NB4 (cell line): ENCODE data around the gene ARIH2.

Source experiments
- DNase-seq: peaks from one replicate; pipeline ENCODE4 v3.0.0; 2010; ENCODE audit warnings: low read depth
- H3K4me3 ChIP-seq: one replicate; pipeline ENCODE4 v1.5.1; 2011; ENCODE audit warnings: mild to moderate bottlenecking, low read depth, low read length, moderate library complexity
- CTCF ChIP-seq: IDR thresholded peaks from one replicate; pipeline ENCODE4 v1.5.1; 2012; ENCODE audit warnings: low read depth, low read length
- MYC ChIP-seq: IDR thresholded peaks from 2 replicates; pipeline ENCODE4 v1.6.1; 2011; ENCODE audit warnings: low read depth, low read length
- POLR2A ChIP-seq: IDR thresholded peaks from 2 replicates; pipeline ENCODE4 v1.6.1; 2011; ENCODE audit warnings: mild to moderate bottlenecking; ENCODE audit not compliant: insufficient read length; ENCODE audit errors: extremely low read depth
- TF ChIP-seq, protein P1 (sequence below): IDR thresholded peaks from 2 replicates; pipeline ENCODE4 v1.6.1; 2011; ENCODE audit warnings: low read depth, low read length

ARIH2 gene

DNA sequence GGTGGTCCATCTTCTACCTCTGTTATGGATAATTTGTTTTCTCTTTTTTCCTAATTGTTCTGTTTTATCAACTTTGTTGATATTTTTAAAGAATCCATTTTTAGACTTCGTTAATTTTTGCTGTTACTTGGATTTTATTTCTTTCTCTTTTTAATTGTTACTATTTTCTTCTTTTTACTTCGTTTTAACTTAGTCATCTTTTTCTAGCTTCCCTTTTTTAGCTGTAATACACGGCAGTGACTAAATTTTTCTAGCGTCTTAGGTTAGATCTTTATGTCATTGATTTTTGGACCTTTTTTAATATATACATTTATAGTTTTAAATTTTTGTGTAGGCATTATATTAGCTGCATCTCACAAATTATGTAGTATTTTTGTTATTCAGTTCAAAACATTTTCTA, 33.1 kb downstream of the ARIH2 start:
- no peak overlapping the region for H3K4me3 ChIP-seq
- TF ChIP-seq POLR2A (no peak), MYC (no peak), CTCF (no peak)
- TF ChIP-seq, protein P1, sequence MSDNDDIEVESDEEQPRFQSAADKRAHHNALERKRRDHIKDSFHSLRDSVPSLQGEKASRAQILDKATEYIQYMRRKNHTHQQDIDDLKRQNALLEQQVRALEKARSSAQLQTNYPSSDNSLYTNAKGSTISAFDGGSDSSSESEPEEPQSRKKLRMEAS = no peak
- DNase-seq = no peak

GRCh38 chr3:48952510-48953118, 34.0 kb downstream of the ARIH2 start:
- peak; percentile 15 for DNase-seq
- TF ChIP-seq, protein P1 = no peak
- TF ChIP-seq MYC (no peak), CTCF (peak; percentile 37), POLR2A (no peak)
- no peak overlapping the region for H3K4me3 ChIP-seq

GRCh38 chr3:48957006-48957705, 38.5 kb downstream of the ARIH2 start:
- no peak overlapping the region for H3K4me3 ChIP-seq
- TF ChIP-seq CTCF (no peak), POLR2A (no peak), MYC (no peak)
- TF ChIP-seq, protein P1 = no peak
- DNase-seq = no peak

DNA sequence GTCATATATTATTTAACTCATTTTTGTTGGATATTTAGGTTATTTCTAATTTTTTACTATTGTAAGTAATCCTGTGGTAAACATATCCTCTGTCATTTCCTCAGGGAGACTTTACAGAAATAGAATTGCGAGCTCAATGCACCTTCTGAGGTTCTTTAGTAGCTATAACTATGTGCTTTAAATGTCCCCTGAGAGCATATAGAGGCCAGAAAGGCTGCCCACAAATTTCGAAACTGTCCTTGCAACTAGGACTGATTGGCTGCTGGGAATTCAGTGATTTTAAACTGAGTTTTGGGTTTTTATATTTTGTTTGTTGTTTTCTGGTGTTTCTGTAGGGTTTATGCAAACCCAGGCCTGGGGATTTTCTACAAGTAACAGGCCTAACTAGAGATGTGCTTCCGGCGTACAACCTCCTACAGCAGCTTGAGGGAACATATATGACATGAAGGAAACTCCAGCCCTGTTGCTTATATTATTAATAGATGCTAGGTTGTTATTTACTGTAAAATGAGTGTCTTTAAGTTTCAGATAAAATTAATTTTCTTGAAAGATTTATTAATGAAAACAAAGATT, 42.3 kb downstream of the ARIH2 start:
- H3K4me3 ChIP-seq = no peak overlapping the region
- DNase-seq = peak; percentile 86
- TF ChIP-seq CTCF (no peak), POLR2A (no peak), MYC (no peak)
- TF ChIP-seq, protein P1 = no peak

- no peak for TF ChIP-seq POLR2A
- TF ChIP-seq MYC = no peak
- TF ChIP-seq, protein P1 = no peak
- TF ChIP-seq CTCF = no peak
- DNase-seq = no peak
- H3K4me3 ChIP-seq = no peak overlapping the region
Measured at GRCh38 chr3:48962340-48962739, 43.7 kb downstream of the ARIH2 start.
